WTC11 (cell line): ENCODE data around the gene CDC23. TPM values are rescaled to one million over a fixed set of nuclear protein-coding genes. Genes with fewer than 3 reads are reported as not detected.

ENCODE experiments used
- ATAC-seq: fragments of 200-7000 bp; cut with Tn5 transposase; 2 replicates; pipeline ENCODE4 v1.10.0; 2021; ENCODE audit warnings: mild to moderate bottlenecking, moderate library complexity
- CTCF ChIA-PET: fragments of 300-600 bp; sonication (Branson Sonifier 250); formaldehyde crosslinking; loops from one replicate; lab custom pipeline; 2021; ENCODE audit warnings: antibody characterized with exemption; lab: Charles Lee
- POLR2A ChIA-PET: fragments of 350-600 bp; sonication (Branson Sonifier 250); formaldehyde crosslinking; loops from one replicate; lab custom pipeline; 2021; ENCODE audit warnings: antibody characterized with exemption; lab: Charles Lee
- DNase-seq: peaks from one replicate; pipeline ENCODE4 v3.0.0; 2021; ENCODE audit warnings: low spot score
- H3K27ac Mint-ChIP-seq: 2 replicates; pipeline ENCODE4 v1.8.0; 2021; ENCODE audit warnings: mixed read lengths
- H3K27me3 Mint-ChIP-seq: 2 replicates; pipeline ENCODE4 v1.8.0; 2021; ENCODE audit warnings: low read depth, mild to moderate bottlenecking, moderate library complexity, mixed read lengths
- H3K36me3 Mint-ChIP-seq: 2 replicates; pipeline ENCODE4 v1.8.0; 2021; ENCODE audit warnings: mixed read lengths
- H3K4me1 Mint-ChIP-seq: 2 replicates; pipeline ENCODE4 v1.8.0; 2022; ENCODE audit warnings: mixed read lengths
- H3K4me3 Mint-ChIP-seq: 2 replicates; pipeline ENCODE4 v1.8.0; 2021; ENCODE audit warnings: mild to moderate bottlenecking, moderate library complexity, mixed read lengths
- H3K9me3 Mint-ChIP-seq: 2 replicates; pipeline ENCODE4 v1.8.0; 2021; ENCODE audit warnings: mixed read lengths
- CREM ChIP-seq: sonication (generic); formaldehyde crosslinking; IDR thresholded peaks from 2 replicates; pipeline ENCODE4 v1.8.1; 2022; ENCODE audit warnings: mild to moderate bottlenecking, missing genetic modification reagents, moderate library complexity
- FOXJ3 ChIP-seq: sonication (generic); formaldehyde crosslinking; IDR thresholded peaks from 2 replicates; pipeline ENCODE4 v1.9.0; 2021; ENCODE audit warnings: missing genetic modification reagents, mild to moderate bottlenecking, borderline replicate concordance
- GABPB1 ChIP-seq: sonication (generic); formaldehyde crosslinking; IDR thresholded peaks from 2 replicates; pipeline ENCODE4 v1.8.1; 2023; ENCODE audit warnings: mild to moderate bottlenecking, missing genetic modification reagents
- HMGA2 ChIP-seq: fragments of 250-450 bp; sonication (Bioruptor Pico); IDR thresholded peaks from 2 replicates; pipeline ENCODE4 v1.4.0; 2021; ENCODE audit warnings: mild to moderate bottlenecking, moderate library complexity
- NFE2L1 ChIP-seq: sonication (generic); formaldehyde crosslinking; IDR thresholded peaks from 2 replicates; pipeline ENCODE4 v1.8.1; 2023; ENCODE audit warnings: missing genetic modification reagents
- RORB ChIP-seq: fragments of 250-450 bp; sonication (Bioruptor Pico); IDR thresholded peaks from 2 replicates; pipeline ENCODE4 v1.9.0; 2021; ENCODE audit warnings: mild to moderate bottlenecking
- SMAD3 ChIP-seq: sonication (generic); formaldehyde crosslinking; IDR thresholded peaks from 2 replicates; pipeline ENCODE4 v1.8.0; 2022; ENCODE audit warnings: missing genetic modification reagents, mild to moderate bottlenecking, borderline replicate concordance
- TEAD1 ChIP-seq: sonication (generic); formaldehyde crosslinking; IDR thresholded peaks from 2 replicates; pipeline ENCODE4 v1.8.0; 2022; ENCODE audit warnings: mild to moderate bottlenecking, missing genetic modification reagents
- ZNF121 ChIP-seq: sonication (generic); formaldehyde crosslinking; IDR thresholded peaks from 2 replicates; pipeline ENCODE4 v1.8.0; 2023; ENCODE audit warnings: missing genetic modification reagents
- ZNF138 ChIP-seq: sonication (generic); formaldehyde crosslinking; conservative IDR thresholded peaks from 2 replicates; pipeline ENCODE4 v1.8.1; 2022; ENCODE audit warnings: mild to moderate bottlenecking, moderate library complexity, missing genetic modification reagents
- total RNA-seq: library from RNA; stranded (reverse); gene quantifications from 3 replicates; pipeline ENCODE4 v1.2.3, GENCODE V29; 2021
- TF ChIP-seq, protein P1 (sequence below): fragments of 250-450 bp; sonication (Bioruptor Pico); IDR thresholded peaks from 2 replicates; pipeline ENCODE4 v2.1.2; 2022; ENCODE audit warnings: mild to moderate bottlenecking, moderate library complexity
- TF ChIP-seq, protein P2 (sequence below): sonication (generic); formaldehyde crosslinking; IDR thresholded peaks from 2 replicates; pipeline ENCODE4 v1.8.0; 2022; ENCODE audit warnings: mild to moderate bottlenecking, missing genetic modification reagents
- TF ChIP-seq, protein P3 (sequence below): sonication (generic); formaldehyde crosslinking; IDR thresholded peaks from 2 replicates; pipeline ENCODE4 v1.8.0; 2023; ENCODE audit warnings: missing genetic modification reagents
- TF ChIP-seq, protein P4 (sequence below): sonication (generic); formaldehyde crosslinking; IDR thresholded peaks from 2 replicates; pipeline ENCODE4 v1.8.1; 2022; ENCODE audit warnings: mild to moderate bottlenecking, moderate library complexity, missing genetic modification reagents
- TF ChIP-seq, protein P5 (sequence below): sonication (generic); formaldehyde crosslinking; IDR thresholded peaks from 2 replicates; pipeline ENCODE4 v1.8.1; 2023; ENCODE audit warnings: mild to moderate bottlenecking, missing genetic modification reagents
- TF ChIP-seq, protein P6 (sequence below): sonication (generic); formaldehyde crosslinking; IDR thresholded peaks from 2 replicates; pipeline ENCODE4 v1.8.1; 2022; ENCODE audit warnings: low read depth, missing genetic modification reagents, borderline replicate concordance
- TF ChIP-seq, protein P7 (sequence below): sonication (generic); formaldehyde crosslinking; IDR thresholded peaks from 2 replicates; pipeline ENCODE4 v1.8.0; 2023; ENCODE audit warnings: mild to moderate bottlenecking, missing genetic modification reagents
- TF ChIP-seq, protein P8 (sequence below): sonication (generic); formaldehyde crosslinking; IDR thresholded peaks from 2 replicates; pipeline ENCODE4 v1.8.0; 2022; ENCODE audit warnings: mild to moderate bottlenecking, missing genetic modification reagents

CDC23 gene
- total RNA-seq, 1 experiment from 2014 or later, result 43.8 TPM

DNA sequence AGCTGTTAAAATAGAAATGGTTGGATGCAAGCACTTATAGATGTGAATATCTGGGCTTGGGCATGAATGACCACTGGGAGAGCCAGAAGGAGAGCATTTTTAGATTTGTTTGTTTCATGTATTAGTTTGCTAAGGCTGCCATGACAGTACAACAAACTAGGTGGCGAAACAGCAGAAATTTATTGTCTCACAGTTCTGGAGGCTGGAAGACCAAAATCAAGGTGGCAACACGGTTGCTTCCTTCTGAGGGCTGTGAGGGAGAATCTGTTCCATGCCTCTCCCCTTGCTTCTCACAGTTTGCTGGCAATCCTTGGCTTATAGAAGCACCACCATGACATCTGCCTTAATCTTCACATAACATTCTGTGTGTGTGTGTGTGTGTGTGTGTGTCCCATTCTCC lies 20.2 kb upstream of the CDC23 start:
- no peaks in the 10 kb centered on the region; the same call in 1 of the 2 replicates for H3K27me3 Mint-ChIP-seq
- ATAC-seq (no peak), DNase-seq (no peak)
- 0 out of 2 replicates have a peak, but pooled peaks cover 5% of the 10 kb centered on the region for H3K4me1 Mint-ChIP-seq
- H3K4me3 Mint-ChIP-seq, result no peak overlapping the region
- ChIA-PET CTCF (interaction anchor here (0.9 to 1.7 kb wide), 2 partner anchors 98 to 119 kb away, joined by 4 read pairs; partner anchors contain the start of gene KDM3B), POLR2A (no interaction called here)
- no peak overlapping the region for H3K27ac Mint-ChIP-seq
- H3K36me3 Mint-ChIP-seq, result no peaks in the 10 kb centered on the region
- no peaks in the 10 kb centered on the region for H3K9me3 Mint-ChIP-seq
- TF ChIP-seq, protein P1, sequence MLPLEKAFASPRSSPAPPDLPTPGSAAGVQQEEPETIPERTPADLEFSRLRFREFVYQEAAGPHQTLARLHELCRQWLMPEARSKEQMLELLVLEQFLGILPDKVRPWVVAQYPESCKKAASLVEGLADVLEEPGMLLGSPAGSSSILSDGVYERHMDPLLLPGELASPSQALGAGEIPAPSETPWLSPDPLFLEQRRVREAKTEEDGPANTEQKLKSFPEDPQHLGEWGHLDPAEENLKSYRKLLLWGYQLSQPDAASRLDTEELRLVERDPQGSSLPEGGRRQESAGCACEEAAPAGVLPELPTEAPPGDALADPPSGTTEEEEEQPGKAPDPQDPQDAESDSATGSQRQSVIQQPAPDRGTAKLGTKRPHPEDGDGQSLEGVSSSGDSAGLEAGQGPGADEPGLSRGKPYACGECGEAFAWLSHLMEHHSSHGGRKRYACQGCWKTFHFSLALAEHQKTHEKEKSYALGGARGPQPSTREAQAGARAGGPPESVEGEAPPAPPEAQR (CRISPR knock-in tag), result no peak
- TF ChIP-seq ZNF138 (CRISPR knock-in tag), result no peak
- no peak for TF ChIP-seq ZNF121 (CRISPR knock-in tag)
- no peak for TF ChIP-seq SMAD3 (CRISPR knock-in tag)
- no peak for TF ChIP-seq HMGA2
- TF ChIP-seq, protein P2, sequence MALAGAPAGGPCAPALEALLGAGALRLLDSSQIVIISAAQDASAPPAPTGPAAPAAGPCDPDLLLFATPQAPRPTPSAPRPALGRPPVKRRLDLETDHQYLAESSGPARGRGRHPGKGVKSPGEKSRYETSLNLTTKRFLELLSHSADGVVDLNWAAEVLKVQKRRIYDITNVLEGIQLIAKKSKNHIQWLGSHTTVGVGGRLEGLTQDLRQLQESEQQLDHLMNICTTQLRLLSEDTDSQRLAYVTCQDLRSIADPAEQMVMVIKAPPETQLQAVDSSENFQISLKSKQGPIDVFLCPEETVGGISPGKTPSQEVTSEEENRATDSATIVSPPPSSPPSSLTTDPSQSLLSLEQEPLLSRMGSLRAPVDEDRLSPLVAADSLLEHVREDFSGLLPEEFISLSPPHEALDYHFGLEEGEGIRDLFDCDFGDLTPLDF, result no peak

DNA sequence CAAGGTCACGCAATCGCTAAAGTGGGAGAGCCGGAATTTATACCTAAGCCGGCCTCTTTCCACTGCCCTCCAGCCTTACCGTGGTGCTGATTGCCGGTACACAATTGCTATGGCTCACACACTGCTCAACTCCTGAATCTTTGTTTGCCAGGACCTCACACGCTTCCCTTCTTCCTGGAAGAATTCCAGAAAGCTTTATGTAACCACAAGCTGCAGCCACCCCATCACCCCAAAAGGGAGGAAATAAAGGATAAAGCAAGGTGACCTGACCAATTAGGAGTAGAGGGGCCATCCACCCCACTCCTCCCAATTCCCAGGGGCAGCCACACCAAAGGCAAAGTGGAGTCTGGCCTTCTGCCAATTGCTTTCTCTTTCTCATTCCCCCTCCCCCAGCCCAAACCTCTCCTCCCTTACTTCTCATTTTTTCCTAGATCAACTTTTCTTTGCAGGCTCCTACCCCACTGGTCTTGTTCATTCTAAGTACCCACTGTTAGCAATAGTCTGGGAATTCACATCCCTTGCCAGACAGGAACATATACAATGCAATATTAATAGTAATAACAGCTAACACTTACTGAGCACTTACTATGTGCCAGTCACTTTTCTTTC lies 18.0 kb upstream of the CDC23 start:
- Mint-ChIP-seq H3K9me3 (peaks cover 2% of the 10 kb centered on the region), H3K4me1 (0 out of 2 replicates have a peak, but pooled peaks cover 5% of the 10 kb centered on the region), H3K27ac (no peak overlapping the region), H3K36me3 (peaks cover under 1% of the 10 kb centered on the region), H3K4me3 (no peak overlapping the region), H3K27me3 (peaks cover under 1% of the 10 kb centered on the region; the same call in 1 of the 2 replicates)
- no peak for DNase-seq
- POLR2A ChIA-PET, result interaction anchor here (0.6 to 1.1 kb wide), 2 partner anchors 9 to 18 kb away, joined by 3 read pairs; no protein-coding TSS in a partner anchor
- CTCF ChIA-PET, result interaction anchor here (1.7 kb wide), 1 partner anchor 121 kb away, joined by 4 read pairs; the partner anchor contains the start of gene KDM3B
- peak; percentile 36; the same call in 1 of the 2 replicates for ATAC-seq
- no peak for TF ChIP-seq FOXJ3 (CRISPR knock-in tag)
- no peak for TF ChIP-seq GABPB1 (CRISPR knock-in tag)
- TF ChIP-seq, protein P3, sequence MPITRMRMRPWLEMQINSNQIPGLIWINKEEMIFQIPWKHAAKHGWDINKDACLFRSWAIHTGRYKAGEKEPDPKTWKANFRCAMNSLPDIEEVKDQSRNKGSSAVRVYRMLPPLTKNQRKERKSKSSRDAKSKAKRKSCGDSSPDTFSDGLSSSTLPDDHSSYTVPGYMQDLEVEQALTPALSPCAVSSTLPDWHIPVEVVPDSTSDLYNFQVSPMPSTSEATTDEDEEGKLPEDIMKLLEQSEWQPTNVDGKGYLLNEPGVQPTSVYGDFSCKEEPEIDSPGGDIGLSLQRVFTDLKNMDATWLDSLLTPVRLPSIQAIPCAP (CRISPR knock-in tag), result no peak
- TF ChIP-seq RORB (CRISPR knock-in tag), result no peak
- TF ChIP-seq, protein P4, sequence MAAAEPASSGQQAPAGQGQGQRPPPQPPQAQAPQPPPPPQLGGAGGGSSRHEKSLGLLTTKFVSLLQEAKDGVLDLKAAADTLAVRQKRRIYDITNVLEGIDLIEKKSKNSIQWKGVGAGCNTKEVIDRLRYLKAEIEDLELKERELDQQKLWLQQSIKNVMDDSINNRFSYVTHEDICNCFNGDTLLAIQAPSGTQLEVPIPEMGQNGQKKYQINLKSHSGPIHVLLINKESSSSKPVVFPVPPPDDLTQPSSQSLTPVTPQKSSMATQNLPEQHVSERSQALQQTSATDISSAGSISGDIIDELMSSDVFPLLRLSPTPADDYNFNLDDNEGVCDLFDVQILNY (CRISPR knock-in tag), result no peak
- TF ChIP-seq, protein P5, sequence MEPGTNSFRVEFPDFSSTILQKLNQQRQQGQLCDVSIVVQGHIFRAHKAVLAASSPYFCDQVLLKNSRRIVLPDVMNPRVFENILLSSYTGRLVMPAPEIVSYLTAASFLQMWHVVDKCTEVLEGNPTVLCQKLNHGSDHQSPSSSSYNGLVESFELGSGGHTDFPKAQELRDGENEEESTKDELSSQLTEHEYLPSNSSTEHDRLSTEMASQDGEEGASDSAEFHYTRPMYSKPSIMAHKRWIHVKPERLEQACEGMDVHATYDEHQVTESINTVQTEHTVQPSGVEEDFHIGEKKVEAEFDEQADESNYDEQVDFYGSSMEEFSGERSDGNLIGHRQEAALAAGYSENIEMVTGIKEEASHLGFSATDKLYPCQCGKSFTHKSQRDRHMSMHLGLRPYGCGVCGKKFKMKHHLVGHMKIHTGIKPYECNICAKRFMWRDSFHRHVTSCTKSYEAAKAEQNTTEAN (CRISPR knock-in tag), result no peak
- TF ChIP-seq, protein P6, sequence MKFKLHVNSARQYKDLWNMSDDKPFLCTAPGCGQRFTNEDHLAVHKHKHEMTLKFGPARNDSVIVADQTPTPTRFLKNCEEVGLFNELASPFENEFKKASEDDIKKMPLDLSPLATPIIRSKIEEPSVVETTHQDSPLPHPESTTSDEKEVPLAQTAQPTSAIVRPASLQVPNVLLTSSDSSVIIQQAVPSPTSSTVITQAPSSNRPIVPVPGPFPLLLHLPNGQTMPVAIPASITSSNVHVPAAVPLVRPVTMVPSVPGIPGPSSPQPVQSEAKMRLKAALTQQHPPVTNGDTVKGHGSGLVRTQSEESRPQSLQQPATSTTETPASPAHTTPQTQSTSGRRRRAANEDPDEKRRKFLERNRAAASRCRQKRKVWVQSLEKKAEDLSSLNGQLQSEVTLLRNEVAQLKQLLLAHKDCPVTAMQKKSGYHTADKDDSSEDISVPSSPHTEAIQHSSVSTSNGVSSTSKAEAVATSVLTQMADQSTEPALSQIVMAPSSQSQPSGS (CRISPR knock-in tag), result no peak
- no peak for TF ChIP-seq CREM (CRISPR knock-in tag)
- TF ChIP-seq, protein P7, sequence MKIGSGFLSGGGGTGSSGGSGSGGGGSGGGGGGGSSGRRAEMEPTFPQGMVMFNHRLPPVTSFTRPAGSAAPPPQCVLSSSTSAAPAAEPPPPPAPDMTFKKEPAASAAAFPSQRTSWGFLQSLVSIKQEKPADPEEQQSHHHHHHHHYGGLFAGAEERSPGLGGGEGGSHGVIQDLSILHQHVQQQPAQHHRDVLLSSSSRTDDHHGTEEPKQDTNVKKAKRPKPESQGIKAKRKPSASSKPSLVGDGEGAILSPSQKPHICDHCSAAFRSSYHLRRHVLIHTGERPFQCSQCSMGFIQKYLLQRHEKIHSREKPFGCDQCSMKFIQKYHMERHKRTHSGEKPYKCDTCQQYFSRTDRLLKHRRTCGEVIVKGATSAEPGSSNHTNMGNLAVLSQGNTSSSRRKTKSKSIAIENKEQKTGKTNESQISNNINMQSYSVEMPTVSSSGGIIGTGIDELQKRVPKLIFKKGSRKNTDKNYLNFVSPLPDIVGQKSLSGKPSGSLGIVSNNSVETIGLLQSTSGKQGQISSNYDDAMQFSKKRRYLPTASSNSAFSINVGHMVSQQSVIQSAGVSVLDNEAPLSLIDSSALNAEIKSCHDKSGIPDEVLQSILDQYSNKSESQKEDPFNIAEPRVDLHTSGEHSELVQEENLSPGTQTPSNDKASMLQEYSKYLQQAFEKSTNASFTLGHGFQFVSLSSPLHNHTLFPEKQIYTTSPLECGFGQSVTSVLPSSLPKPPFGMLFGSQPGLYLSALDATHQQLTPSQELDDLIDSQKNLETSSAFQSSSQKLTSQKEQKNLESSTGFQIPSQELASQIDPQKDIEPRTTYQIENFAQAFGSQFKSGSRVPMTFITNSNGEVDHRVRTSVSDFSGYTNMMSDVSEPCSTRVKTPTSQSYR (CRISPR knock-in tag), result no peak
- no peak for TF ChIP-seq TEAD1 (CRISPR knock-in tag)
- TF ChIP-seq, protein P1 (CRISPR knock-in tag), result no peak
- TF ChIP-seq, protein P8, sequence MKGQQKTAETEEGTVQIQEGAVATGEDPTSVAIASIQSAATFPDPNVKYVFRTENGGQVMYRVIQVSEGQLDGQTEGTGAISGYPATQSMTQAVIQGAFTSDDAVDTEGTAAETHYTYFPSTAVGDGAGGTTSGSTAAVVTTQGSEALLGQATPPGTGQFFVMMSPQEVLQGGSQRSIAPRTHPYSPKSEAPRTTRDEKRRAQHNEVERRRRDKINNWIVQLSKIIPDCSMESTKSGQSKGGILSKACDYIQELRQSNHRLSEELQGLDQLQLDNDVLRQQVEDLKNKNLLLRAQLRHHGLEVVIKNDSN, result no peak
- no peak for TF ChIP-seq NFE2L1 (CRISPR knock-in tag)
